Smooth muscle cell (in vitro differentiated cells): Measurements from ENCODE around the gene IQCN. TPM values are rescaled to one million over a fixed set of nuclear protein-coding genes. Genes with fewer than 3 reads are reported as not detected.

Experiments used
- DNase-seq: peaks from one replicate; lab custom pipeline; 2025; ENCODE audit not compliant: unreplicated experiment; lab: John Stamatoyannopoulos, UW
- H2AFZ ChIP-seq: fragments of 200-600 bp; sonication (generic); 2 replicates; pipeline ENCODE4 v1.6.0; 2016; ENCODE audit warnings: antibody characterized with exemption, low read depth, mild to moderate bottlenecking
- H3F3A ChIP-seq: fragments of 200-600 bp; sonication (generic); 2 replicates; pipeline ENCODE4 v1.6.0; 2017; ENCODE audit warnings: antibody characterized with exemption, low read depth
- H3K27ac ChIP-seq: fragments of 200-600 bp; sonication (generic); 2 replicates; pipeline ENCODE4 v1.5.1; 2016; ENCODE audit warnings: low read depth, mild to moderate bottlenecking
- H3K27me3 ChIP-seq: fragments of 200-600 bp; sonication (generic); 2 replicates; pipeline ENCODE4 v1.6.1; 2016; ENCODE audit warnings: low read depth, mild to moderate bottlenecking
- H3K36me3 ChIP-seq: fragments of 200-600 bp; sonication (generic); 2 replicates; pipeline ENCODE4 v1.5.1; 2016; ENCODE audit warnings: low read depth
- H3K4me1 ChIP-seq: fragments of 200-600 bp; sonication (generic); 2 replicates; pipeline ENCODE4 v1.5.1; 2016; ENCODE audit warnings: low read depth
- H3K4me2 ChIP-seq: fragments of 200-600 bp; sonication (generic); 2 replicates; pipeline ENCODE4 v1.6.0; 2016; ENCODE audit warnings: mild to moderate bottlenecking
- H3K4me3 ChIP-seq: fragments of 200-600 bp; sonication (generic); 2 replicates; pipeline ENCODE4 v1.5.1; 2016; ENCODE audit warnings: mild to moderate bottlenecking
- H3K79me2 ChIP-seq: fragments of 200-600 bp; sonication (generic); 2 replicates; pipeline ENCODE4 v1.6.0; 2016; ENCODE audit warnings: low read depth, mild to moderate bottlenecking
- H3K9ac ChIP-seq: fragments of 200-600 bp; sonication (generic); 2 replicates; pipeline ENCODE4 v1.6.0; 2016; ENCODE audit warnings: low read depth
- H3K9me3 ChIP-seq: fragments of 200-600 bp; sonication (generic); replicated peaks from 2 replicates; pipeline ENCODE4 v1.5.1; 2016; ENCODE audit warnings: low read depth
- H4K20me1 ChIP-seq: fragments of 200-600 bp; sonication (generic); 2 replicates; pipeline ENCODE4 v1.6.0; 2016; ENCODE audit warnings: low read depth
- CTCF ChIP-seq: fragments of 200-600 bp; sonication (generic); IDR thresholded peaks from 2 replicates; pipeline ENCODE4 v1.5.1; 2017; ENCODE audit warnings: borderline replicate concordance, mild to moderate bottlenecking, antibody characterized with exemption; ENCODE audit not compliant: insufficient read depth, poor library complexity, severe bottlenecking
- whole genome bisulfite sequencing: methylation state at CpG from one replicate; pipeline ENCODE4 v1.1.7; 2016; ENCODE audit warnings: low lambda C conversion rate; 5-methylcytosine and 5-hydroxymethylcytosine counted together
- polyA plus RNA-seq: library from polyadenylated mRNA; unstranded; fragments of >200 nt; fragmentation: Nextera tagmentation; extraction: Ambion mirVana; gene quantifications from 2 replicates; pipeline ENCODE4 v1.2.1, GENCODE V29; 2016
- total RNA-seq: library from RNA; depleted of rRNA; stranded (reverse); fragments of >200 nt; gene quantifications from 2 replicates; pipeline ENCODE4 v1.2.3, GENCODE V29; 2014

Gene IQCN
- total and polyA plus RNA-seq, 2 experiments from 2014 or later = 2.5 to 4.9 TPM

GRCh38 chr19:18254546-18255503 lies 19.4 kb downstream of the IQCN start:
- no peaks in the 10 kb centered on the region for H3K79me2 ChIP-seq
- H3K36me3 ChIP-seq = no peaks in the 10 kb centered on the region
- TF ChIP-seq CTCF = no peak
- no peak overlapping the region for H3K4me2 ChIP-seq
- no peak overlapping the region for H3K9ac ChIP-seq
- H3K27me3 ChIP-seq = peaks cover 25% of the 10 kb centered on the region
- no peak overlapping the region for H2AFZ ChIP-seq
- WGBS = 34% methylated on average over 23 of the region's 24 CpGs
- H3K9me3 ChIP-seq = no peaks in the 10 kb centered on the region
- no peak for DNase-seq
- H3K27ac ChIP-seq = no peak overlapping the region
- no peak overlapping the region for H3K4me3 ChIP-seq
- no peaks in the 10 kb centered on the region for H4K20me1 ChIP-seq
- H3K4me1 ChIP-seq = no peaks in the 10 kb centered on the region
- H3F3A ChIP-seq = no peaks in the 10 kb centered on the region

GRCh38 chr19:18253716-18254115 lies 20.5 kb downstream of the IQCN start:
- Histone ChIP-seq H3K9ac (no peak overlapping the region), H3K9me3 (no peaks in the 10 kb centered on the region), H3K79me2 (no peaks in the 10 kb centered on the region), H3K4me3 (no peak overlapping the region), H3K36me3 (no peaks in the 10 kb centered on the region), H3K27ac (no peak overlapping the region), H3K4me1 (no peaks in the 10 kb centered on the region), H3F3A (no peaks in the 10 kb centered on the region), H3K4me2 (no peak overlapping the region), H2AFZ (no peak overlapping the region), H3K27me3 (peaks cover 25% of the 10 kb centered on the region), H4K20me1 (no peaks in the 10 kb centered on the region)
- WGBS = 70% methylated on average over 5 of the region's 5 CpGs
- DNase-seq = no peak
- TF ChIP-seq CTCF = no peak

- no peaks in the 10 kb centered on the region for H3K79me2 ChIP-seq
- H3K36me3 ChIP-seq = no peaks in the 10 kb centered on the region
- H2AFZ ChIP-seq = no peak overlapping the region
- no peak overlapping the region for H3K4me3 ChIP-seq
- peaks cover 25% of the 10 kb centered on the region for H3K27me3 ChIP-seq
- no peaks in the 10 kb centered on the region for H4K20me1 ChIP-seq
- no peak for TF ChIP-seq CTCF
- WGBS = 95% methylated on average over 4 of the region's 4 CpGs
- no peak overlapping the region for H3K4me2 ChIP-seq
- no peak overlapping the region for H3K9ac ChIP-seq
- no peak for DNase-seq
- H3K9me3 ChIP-seq = no peaks in the 10 kb centered on the region
- no peaks in the 10 kb centered on the region for H3F3A ChIP-seq
- H3K27ac ChIP-seq = no peak overlapping the region
- H3K4me1 ChIP-seq = no peaks in the 10 kb centered on the region
These were observed 21.1 kb downstream of the IQCN start for GRCh38 chr19:18253130-18253529.
